SU-DHL-6 (cell line): ENCODE measurements around the gene ZDHHC18.

Experiments
- EZH2phosphoT487 ChIP-seq: fragments of 200-600 bp; sonication (generic), shearing (Covaris generic); conservative IDR thresholded peaks from 2 replicates; pipeline ENCODE4 v1.6.1; 2018; ENCODE audit warnings: mild to moderate bottlenecking, antibody characterized with exemption, low read length, moderate library complexity, mixed read lengths
- TF ChIP-seq, protein P1 (sequence below): fragments of 200-600 bp; sonication (generic); IDR thresholded peaks from one replicate; pipeline ENCODE4 v1.5.1; 2017; ENCODE audit warnings: antibody characterized with exemption, mild to moderate bottlenecking, low read length, moderate library complexity; ENCODE audit not compliant: insufficient read depth, poor library complexity, severe bottlenecking

DNA sequence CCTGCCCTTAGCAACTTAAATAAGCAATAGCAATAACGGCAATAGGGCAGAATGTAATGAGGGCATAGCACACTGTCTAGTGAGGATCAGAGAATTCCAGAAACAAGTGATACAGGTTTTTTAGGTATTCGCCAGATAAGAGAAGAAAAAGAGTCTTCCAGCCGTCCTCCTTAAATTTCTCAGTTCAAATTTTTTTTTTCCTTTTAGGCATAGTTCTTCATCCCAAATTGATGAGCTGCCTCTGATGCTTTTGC is 36.9 kb upstream of the ZDHHC18 start:
- TF ChIP-seq, protein P1, sequence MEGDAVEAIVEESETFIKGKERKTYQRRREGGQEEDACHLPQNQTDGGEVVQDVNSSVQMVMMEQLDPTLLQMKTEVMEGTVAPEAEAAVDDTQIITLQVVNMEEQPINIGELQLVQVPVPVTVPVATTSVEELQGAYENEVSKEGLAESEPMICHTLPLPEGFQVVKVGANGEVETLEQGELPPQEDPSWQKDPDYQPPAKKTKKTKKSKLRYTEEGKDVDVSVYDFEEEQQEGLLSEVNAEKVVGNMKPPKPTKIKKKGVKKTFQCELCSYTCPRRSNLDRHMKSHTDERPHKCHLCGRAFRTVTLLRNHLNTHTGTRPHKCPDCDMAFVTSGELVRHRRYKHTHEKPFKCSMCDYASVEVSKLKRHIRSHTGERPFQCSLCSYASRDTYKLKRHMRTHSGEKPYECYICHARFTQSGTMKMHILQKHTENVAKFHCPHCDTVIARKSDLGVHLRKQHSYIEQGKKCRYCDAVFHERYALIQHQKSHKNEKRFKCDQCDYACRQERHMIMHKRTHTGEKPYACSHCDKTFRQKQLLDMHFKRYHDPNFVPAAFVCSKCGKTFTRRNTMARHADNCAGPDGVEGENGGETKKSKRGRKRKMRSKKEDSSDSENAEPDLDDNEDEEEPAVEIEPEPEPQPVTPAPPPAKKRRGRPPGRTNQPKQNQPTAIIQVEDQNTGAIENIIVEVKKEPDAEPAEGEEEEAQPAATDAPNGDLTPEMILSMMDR = no peak
- TF ChIP-seq EZH2phosphoT487 = no peak
